SK-N-SH (cell line): ENCODE results near the gene CCDC154. TPM values are rescaled to one million over a fixed set of nuclear protein-coding genes. Genes with fewer than 3 reads are reported as not detected.

Source experiments
- CTCF ChIA-PET: fragments of 300-600, 350-600 bp; formaldehyde crosslinking; extraction: SDS; loops from one replicate; lab custom pipeline; 2021; lab: Yijun Ruan, JAX
- POLR2A ChIA-PET: fragments of 350-600 bp; sonication (Branson Sonifier 250); formaldehyde crosslinking; extraction: SDS; loops from one replicate; lab custom pipeline; 2020; ENCODE audit warnings: antibody characterized with exemption, inconsistent platforms; lab: Yijun Ruan, JAX
- DNase-seq: peaks from one replicate; pipeline ENCODE4 v3.0.0; 2012
- H2AFZ ChIP-seq: fragments of 200-600 bp; sonication (generic); 2 replicates; pipeline ENCODE4 v1.8.1; 2016; ENCODE audit warnings: antibody characterized with exemption, mild to moderate bottlenecking, low read depth
- H3F3A ChIP-seq: fragments of 200-600 bp; sonication (generic); replicated peaks from 2 replicates; pipeline ENCODE3; 2016; ENCODE audit warnings: antibody characterized with exemption, mild to moderate bottlenecking; ENCODE audit not compliant: insufficient read depth
- H3K27ac ChIP-seq, 2 experiments: fragments of 200-500 bp in 1 of 2; fragments of 200-600 bp in 1 of 2; sonication (Bioruptor generic) in 1 of 2; sonication (generic), shearing (Covaris generic) in 1 of 2; 2 replicates each; pipeline versions ENCODE4 v1.5.1 to v1.6.1; 2014 to 2016; ENCODE audit warnings: low read depth in 2 of 2, inconsistent platforms in 1 of 2, low read length in 1 of 2, mild to moderate bottlenecking in 1 of 2, mixed read lengths in 1 of 2
- H3K27me3 ChIP-seq: fragments of 200-600 bp; sonication (generic), shearing (Covaris generic); 2 replicates; pipeline ENCODE4 v1.6.1; 2016; ENCODE audit warnings: mixed run types; ENCODE audit not compliant: insufficient read depth
- H3K36me3 ChIP-seq, 2 experiments: fragments of 200-500 bp in 1 of 2; fragments of 200-600 bp in 1 of 2; sonication (Bioruptor generic) in 1 of 2; sonication (generic) in 1 of 2; replicated peaks in 1 of 2; 2 replicates each; pipeline versions ENCODE3 to v1.5.1; 2014 to 2016; ENCODE audit warnings: low read length in 1 of 2, mild to moderate bottlenecking in 1 of 2; ENCODE audit not compliant: insufficient read depth in 2 of 2, control insufficient read depth in 1 of 2
- H3K4me1 ChIP-seq, 2 experiments: fragments of 200-500 bp in 1 of 2; fragments of 200-600 bp in 1 of 2; sonication (Bioruptor generic) in 1 of 2; sonication (generic), shearing (Covaris generic) in 1 of 2; 2 replicates each; pipeline versions ENCODE4 v1.5.1 to v1.6.1; 2014 to 2016; ENCODE audit warnings: low read depth in 1 of 2, low read length in 1 of 2, mixed run types in 1 of 2; ENCODE audit not compliant: insufficient read depth in 2 of 2, control insufficient read depth in 1 of 2
- H3K4me2 ChIP-seq: fragments of 200-600 bp; sonication (generic), shearing (Covaris generic); 2 replicates; pipeline ENCODE4 v1.6.1; 2017; ENCODE audit warnings: mixed run types
- H3K4me3 ChIP-seq, 2 experiments: fragments of 200-500 bp in 1 of 2; fragments of 200-600 bp in 1 of 2; sonication (Bioruptor generic) in 1 of 2; sonication (generic), shearing (Covaris generic) in 1 of 2; 2 replicates each; pipeline versions ENCODE4 v1.5.1 to v1.8.1; 2014 to 2016; ENCODE audit warnings: low read depth in 2 of 2, inconsistent platforms in 1 of 2, low read length in 1 of 2, mild to moderate bottlenecking in 1 of 2, mixed read lengths in 1 of 2, moderate library complexity in 1 of 2
- H3K79me2 ChIP-seq: fragments of 200-600 bp; sonication (generic); 2 replicates; pipeline ENCODE4 v1.8.1; 2017; ENCODE audit warnings: mild to moderate bottlenecking; ENCODE audit not compliant: insufficient read depth
- H3K9ac ChIP-seq: fragments of 200-600 bp; sonication (generic); 2 replicates; pipeline ENCODE4 v1.6.1; 2017; ENCODE audit warnings: mixed run types
- H3K9me2 ChIP-seq: fragments of 200-600 bp; sonication (generic); 2 replicates; pipeline ENCODE4 v1.6.1; 2017; ENCODE audit warnings: mixed run types
- H3K9me3 ChIP-seq: fragments of 200-600 bp; sonication (generic); 2 replicates; pipeline ENCODE4 v1.6.1; 2017; ENCODE audit warnings: mixed run types, mild to moderate bottlenecking, moderate library complexity
- H4K20me1 ChIP-seq: fragments of 200-600 bp; sonication (generic); 2 replicates; pipeline ENCODE4 v1.6.1; 2017; ENCODE audit warnings: mild to moderate bottlenecking, mixed run types; ENCODE audit not compliant: insufficient read depth
- CTCF ChIP-seq: fragments of 200-600 bp; sonication (generic); IDR thresholded peaks from 2 replicates; pipeline ENCODE4 v1.6.1; 2017; ENCODE audit warnings: antibody characterized with exemption, mild to moderate bottlenecking, moderate library complexity
- EP300 ChIP-seq, 2 experiments: IDR thresholded peaks; 2 replicates each; pipeline versions ENCODE4 v1.4.0 to v1.6.1; 2012; ENCODE audit warnings: borderline replicate concordance in 1 of 2, low read depth in 1 of 2, low read length in 1 of 2
- EZH2phosphoT487 ChIP-seq: fragments of 200-600 bp; sonication (generic); IDR thresholded peaks from 2 replicates; pipeline ENCODE4 v1.6.1; 2017; ENCODE audit warnings: low read depth, mixed run types, mild to moderate bottlenecking, antibody characterized with exemption, moderate library complexity, borderline replicate concordance
- FOXM1 ChIP-seq: IDR thresholded peaks from 2 replicates; pipeline ENCODE4 v1.4.0; 2012; ENCODE audit warnings: low read depth, mild to moderate bottlenecking
- GABPA ChIP-seq: IDR thresholded peaks from 2 replicates; pipeline ENCODE4 v1.4.0; 2012; ENCODE audit warnings: low read depth, mild to moderate bottlenecking
- GATA2 ChIP-seq: sonication (generic); formaldehyde crosslinking; IDR thresholded peaks from 2 replicates; pipeline ENCODE4 v1.5.0; 2020; ENCODE audit warnings: mild to moderate bottlenecking, missing genetic modification reagents
- IRF3 ChIP-seq: fragments of 150-350 bp; IDR thresholded peaks from 2 replicates; pipeline ENCODE4 v1.6.1; 2016; ENCODE audit warnings: mild to moderate bottlenecking, low read depth, low read length
- MEF2A ChIP-seq: IDR thresholded peaks from 2 replicates; pipeline ENCODE4 v1.4.0; 2012; ENCODE audit warnings: low read depth, borderline replicate concordance
- MXI1 ChIP-seq: IDR thresholded peaks from 2 replicates; pipeline ENCODE4 v1.6.1; 2012; ENCODE audit warnings: mild to moderate bottlenecking, low read depth, low read length, improper control_type of control experiment
- NRF1 ChIP-seq: IDR thresholded peaks from 2 replicates; pipeline ENCODE4 v1.6.1; 2012; ENCODE audit warnings: low read depth, mild to moderate bottlenecking, low read length
- RFX5 ChIP-seq: IDR thresholded peaks from 2 replicates; pipeline ENCODE4 v1.6.1; 2012; ENCODE audit warnings: mild to moderate bottlenecking, improper control_type of control experiment, low read length
- RXRA ChIP-seq: IDR thresholded peaks from 2 replicates; pipeline ENCODE4 v1.4.0; 2012; ENCODE audit warnings: low read depth, mild to moderate bottlenecking, borderline replicate concordance
- SMC3 ChIP-seq: IDR thresholded peaks from 2 replicates; pipeline ENCODE4 v1.6.1; 2012; ENCODE audit warnings: low read depth, low read length, improper control_type of control experiment
- TEAD4 ChIP-seq: IDR thresholded peaks from 2 replicates; pipeline ENCODE4 v1.4.0; 2012; ENCODE audit warnings: mild to moderate bottlenecking, borderline replicate concordance; ENCODE audit not compliant: insufficient read depth
- USF2 ChIP-seq: fragments of 150-350 bp; IDR thresholded peaks from 2 replicates; pipeline ENCODE4 v1.6.1; 2017; ENCODE audit warnings: antibody characterized with exemption, low read length, low read depth, borderline replicate concordance
- YY1 ChIP-seq: IDR thresholded peaks from 2 replicates; pipeline ENCODE4 v1.4.0; 2012; ENCODE audit warnings: low read depth, mild to moderate bottlenecking
- WGBS: methylation state at CpG from one replicate; pipeline ENCODE4 v1.1.6; 2017; ENCODE audit warnings: low lambda C conversion rate; 5-methylcytosine and 5-hydroxymethylcytosine counted together
- polyA plus RNA-seq, 3 experiments: library from polyadenylated mRNA; depleted of rRNA; stranded (reverse); fragments of >200 nt; gene quantifications; 2 replicates each; pipeline ENCODE4 v1.2.3, GENCODE V29; 2012
- TF ChIP-seq, protein P1 (sequence below): IDR thresholded peaks from 2 replicates; pipeline ENCODE4 v1.4.0; 2012; ENCODE audit warnings: low read depth
- TF ChIP-seq, protein P2 (sequence below): IDR thresholded peaks from 2 replicates; pipeline ENCODE4 v1.4.0; 2012; ENCODE audit warnings: low read depth, borderline replicate concordance

The CCDC154 gene
- polyA plus RNA-seq, 1 of the 3 experiments (the other 2 are of a cell fraction) = 0.35 TPM

DNA sequence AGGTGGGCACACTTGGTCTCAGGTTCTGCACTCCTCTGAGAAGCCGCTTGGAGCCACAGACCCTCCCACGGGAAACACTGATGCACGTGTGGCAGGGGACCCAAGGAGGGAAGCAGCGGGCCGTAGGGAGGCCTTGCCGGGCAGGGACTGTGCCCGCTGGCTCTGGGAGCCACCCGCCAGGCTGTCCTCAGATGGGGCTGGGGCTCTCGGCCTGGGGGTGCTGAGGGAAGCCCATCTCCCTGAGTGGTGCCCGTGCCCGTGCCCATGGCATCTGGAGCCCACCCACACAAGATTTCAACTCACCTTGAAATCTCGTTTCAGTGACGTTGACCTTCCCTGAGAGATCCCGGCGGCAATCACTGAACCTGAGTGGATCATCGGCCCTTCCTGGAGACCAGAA, 12.6 kb upstream of the CCDC154 start:
- WGBS = 94% methylated on average over 11 of the region's 16 CpGs
- POLR2A ChIA-PET = no interaction called here
- TF ChIP-seq CTCF = no peak
- TF ChIP-seq GABPA = no peak
- TF ChIP-seq, protein P1, sequence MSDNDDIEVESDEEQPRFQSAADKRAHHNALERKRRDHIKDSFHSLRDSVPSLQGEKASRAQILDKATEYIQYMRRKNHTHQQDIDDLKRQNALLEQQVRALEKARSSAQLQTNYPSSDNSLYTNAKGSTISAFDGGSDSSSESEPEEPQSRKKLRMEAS = no peak
- TF ChIP-seq GATA2 = no peak

GRCh38 chr16:1455190-1456171, 11.1 kb upstream of the CCDC154 start:
- no peak overlapping the region for H3K27ac ChIP-seq
- H3K27me3 ChIP-seq = no peaks in the 10 kb centered on the region
- TF ChIP-seq IRF3 (no peak), SMC3 (no peak), FOXM1 (no peak), MXI1 (no peak), USF2 (no peak), TEAD4 (no peak), GATA2 (no peak), EZH2phosphoT487 (no peak), YY1 (no peak), EP300 (IDR thresholded peaks at IDR 0.05; ENCODE audit: borderline replicate concordance in 1 of 2, low read depth in 1 of 2, low read length in 1 of 2) (no peak), RXRA (no peak), NRF1 (no peak), MEF2A (no peak), RFX5 (no peak)
- TF ChIP-seq, protein P1 = no peak
- TF ChIP-seq, protein P2, sequence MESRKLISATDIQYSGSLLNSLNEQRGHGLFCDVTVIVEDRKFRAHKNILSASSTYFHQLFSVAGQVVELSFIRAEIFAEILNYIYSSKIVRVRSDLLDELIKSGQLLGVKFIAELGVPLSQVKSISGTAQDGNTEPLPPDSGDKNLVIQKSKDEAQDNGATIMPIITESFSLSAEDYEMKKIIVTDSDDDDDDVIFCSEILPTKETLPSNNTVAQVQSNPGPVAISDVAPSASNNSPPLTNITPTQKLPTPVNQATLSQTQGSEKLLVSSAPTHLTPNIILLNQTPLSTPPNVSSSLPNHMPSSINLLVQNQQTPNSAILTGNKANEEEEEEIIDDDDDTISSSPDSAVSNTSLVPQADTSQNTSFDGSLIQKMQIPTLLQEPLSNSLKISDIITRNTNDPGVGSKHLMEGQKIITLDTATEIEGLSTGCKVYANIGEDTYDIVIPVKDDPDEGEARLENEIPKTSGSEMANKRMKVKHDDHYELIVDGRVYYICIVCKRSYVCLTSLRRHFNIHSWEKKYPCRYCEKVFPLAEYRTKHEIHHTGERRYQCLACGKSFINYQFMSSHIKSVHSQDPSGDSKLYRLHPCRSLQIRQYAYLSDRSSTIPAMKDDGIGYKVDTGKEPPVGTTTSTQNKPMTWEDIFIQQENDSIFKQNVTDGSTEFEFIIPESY = no peak
- no peaks in the 10 kb centered on the region for H3F3A ChIP-seq
- H3K9ac ChIP-seq = no peak overlapping the region
- WGBS = 96% methylated on average over 18 of the region's 41 CpGs
- H3K9me3 ChIP-seq = no peaks in the 10 kb centered on the region
- no peak overlapping the region for H3K4me3 ChIP-seq
- H3K9me2 ChIP-seq = no peaks in the 10 kb centered on the region
- no peak overlapping the region for H3K4me2 ChIP-seq
- no peaks in the 10 kb centered on the region for H4K20me1 ChIP-seq
- H3K4me1 ChIP-seq = no peaks in the 10 kb centered on the region
- POLR2A ChIA-PET = no interaction called here
- CTCF ChIA-PET = no interaction called here
- peaks cover 0 to 43% of the 10 kb centered on the region in 2 experiments for H3K36me3 ChIP-seq
- DNase-seq = no peak
- H2AFZ ChIP-seq = no peak overlapping the region
- H3K79me2 ChIP-seq = no peaks in the 10 kb centered on the region

More for the DNA sequence above, 12.6 kb upstream of the CCDC154 start:
- Histone ChIP-seq H2AFZ (no peak overlapping the region), H3K27me3 (no peaks in the 10 kb centered on the region), H3K4me2 (no peak overlapping the region), H3K9me2 (no peaks in the 10 kb centered on the region), H4K20me1 (no peaks in the 10 kb centered on the region), H3K79me2 (no peaks in the 10 kb centered on the region), H3K36me3 (peaks cover 0 to 44% of the 10 kb centered on the region in 2 experiments), H3K9ac (no peak overlapping the region), H3F3A (no peaks in the 10 kb centered on the region), H3K27ac (no peak overlapping the region), H3K4me1 (no peaks in the 10 kb centered on the region), H3K9me3 (no peaks in the 10 kb centered on the region), H3K4me3 (no peak overlapping the region)
- no peak for DNase-seq
- CTCF ChIA-PET = no interaction called here
